Thoracic aorta (tissue), 2 donors: Measurements from ENCODE around the gene SLC44A3. TPM values are rescaled to one million over a fixed set of nuclear protein-coding genes. Genes with fewer than 3 reads are reported as not detected.

ENCODE experiments used
- ATAC-seq: fragments of 150-250 bp; one replicate; pipeline ENCODE4 v1.8.0; 2017; ENCODE audit warnings: low read depth; ENCODE audit not compliant: insufficient number of reproducible peaks, low FRiP score
- DNase-seq: peaks from one replicate; pipeline ENCODE4 v3.0.0-alpha.2; 2020; ENCODE audit warnings: low spot score
- H3K27ac ChIP-seq, 2 donors: fragments of 200-600 bp; sonication (generic); 1 replicate in 1 of 2; 2 replicates in 1 of 2; pipeline ENCODE4 v1.5.1; 2016; ENCODE audit warnings: mild to moderate bottlenecking in 2 of 2, moderate library complexity in 2 of 2
- H3K27me3 ChIP-seq: fragments of 200-600 bp; sonication (generic); replicated peaks from 2 replicates; pipeline ENCODE4 v1.6.0; 2016; ENCODE audit warnings: mild to moderate bottlenecking; ENCODE audit not compliant: insufficient read depth
- H3K36me3 ChIP-seq: fragments of 200-600 bp; sonication (generic); one replicate; pipeline ENCODE4 v1.5.1; 2016
- H3K4me1 ChIP-seq, 2 donors: fragments of 200-600 bp; sonication (generic); 1 replicate in 1 of 2; 2 replicates in 1 of 2; pipeline versions ENCODE4 v1.5.1 to v1.6.0; 2016; ENCODE audit warnings: low read depth in 2 of 2, mild to moderate bottlenecking in 1 of 2; ENCODE audit not compliant: control insufficient read depth in 1 of 2
- H3K4me3 ChIP-seq: fragments of 200-600 bp; sonication (generic); 2 replicates; pipeline ENCODE4 v1.5.1; 2016; ENCODE audit warnings: mild to moderate bottlenecking
- H3K9me3 ChIP-seq: fragments of 200-600 bp; sonication (generic); 2 replicates; pipeline ENCODE4 v1.5.1; 2016
- CTCF ChIP-seq: fragments of 200-600 bp; sonication (generic); IDR thresholded peaks from one replicate; pipeline ENCODE4 v1.5.1; 2019; ENCODE audit warnings: antibody characterized with exemption
- total RNA-seq, 2 donors: library from RNA; depleted of rRNA; stranded (reverse); fragments of >200 nt; gene quantifications; one replicate each; pipeline versions ENCODE4 v1.1.0 to v1.2.3, GENCODE V29; 2016

SLC44A3 gene
- total RNA-seq, 2 donors from 2014 or later, result 2.5 to 3.7 TPM

GRCh38 chr1:94793296-94793656 is 26.9 kb upstream of the SLC44A3 start:
- TF ChIP-seq CTCF, result no peak
- H3K4me1 ChIP-seq, result peaks cover 7 to 34% of the 10 kb centered on the region in 2 donors
- peak overlapping the region; percentile 1 for H3K4me3 ChIP-seq
- ATAC-seq (peak; percentile 63), DNase-seq (no peak)
- no peaks in the 10 kb centered on the region for H3K9me3 ChIP-seq
- no peaks in the 10 kb centered on the region for H3K36me3 ChIP-seq
- H3K27ac ChIP-seq, result peak overlapping the region; percentile 67 to 75
- H3K27me3 ChIP-seq, result no peaks in the 10 kb centered on the region

- no peaks in the 10 kb centered on the region for H3K36me3 ChIP-seq
- H3K9me3 ChIP-seq, result no peaks in the 10 kb centered on the region
- peaks cover 7 to 34% of the 10 kb centered on the region in 2 donors for H3K4me1 ChIP-seq
- no peak for TF ChIP-seq CTCF
- H3K27ac ChIP-seq, result no peak overlapping the region
- DNase-seq (no peak), ATAC-seq (no peak)
- H3K27me3 ChIP-seq, result no peaks in the 10 kb centered on the region
- no peak overlapping the region for H3K4me3 ChIP-seq
These were observed 24.7 kb upstream of the SLC44A3 start for GRCh38 chr1:94795434-94795833.

GRCh38 chr1:94796266-94796665 is 23.9 kb upstream of the SLC44A3 start:
- Histone ChIP-seq H3K27me3 (no peaks in the 10 kb centered on the region), H3K27ac (no peak overlapping the region), H3K36me3 (no peaks in the 10 kb centered on the region), H3K4me1 (peaks cover 7 to 34% of the 10 kb centered on the region in 2 donors), H3K9me3 (no peaks in the 10 kb centered on the region), H3K4me3 (no peak overlapping the region)
- no peak for TF ChIP-seq CTCF
- DNase-seq (no peak), ATAC-seq (no peak)

- no peak for DNase-seq
- Histone ChIP-seq H3K27me3 (no peaks in the 10 kb centered on the region), H3K36me3 (no peaks in the 10 kb centered on the region), H3K4me1 (peaks cover 12 to 30% of the 10 kb centered on the region in 2 donors), H3K4me3 (no peak overlapping the region), H3K27ac (no peak overlapping the region), H3K9me3 (no peaks in the 10 kb centered on the region)
- TF ChIP-seq CTCF, result no peak
- ATAC-seq, result no peak
These were observed 22.9 kb upstream of the SLC44A3 start for GRCh38 chr1:94797291-94797690.

- Histone ChIP-seq H3K9me3 (no peaks in the 10 kb centered on the region), H3K4me1 (peaks cover 10 to 25% of the 10 kb centered on the region in 2 donors), H3K4me3 (no peak overlapping the region), H3K36me3 (no peaks in the 10 kb centered on the region), H3K27ac (no peak overlapping the region), H3K27me3 (no peaks in the 10 kb centered on the region)
- no peak for ATAC-seq
- no peak for TF ChIP-seq CTCF
- DNase-seq, result no peak
These were observed 22.1 kb upstream of the SLC44A3 start for GRCh38 chr1:94798054-94798453.
